Fibroblast of the aortic adventitia (primary cell): ENCODE data around the gene SPECC1. TPM values are rescaled to one million over a fixed set of nuclear protein-coding genes. Genes with fewer than 3 reads are reported as not detected.
"Not testable (repeated sequence)": the region's sequence is repeated elsewhere in the genome, so short reads cannot be mapped to it uniquely, and the experiment has no call there.

Experiments used
- DNase-seq: peaks from one replicate; pipeline ENCODE4 v3.0.0-alpha.2; 2010; ENCODE audit warnings: low read depth
- H3K4me3 ChIP-seq: 2 replicates; pipeline ENCODE4 v1.5.1; 2011; ENCODE audit warnings: low read depth, mild to moderate bottlenecking, control low read depth, low read length, moderate library complexity
- CTCF ChIP-seq: IDR thresholded peaks from 2 replicates; pipeline ENCODE4 v1.5.1; 2011; ENCODE audit warnings: mild to moderate bottlenecking, low read length, control low read depth, inconsistent platforms; ENCODE audit not compliant: insufficient read depth
- total RNA-seq: library from RNA; depleted of rRNA; stranded (reverse); fragments of >200 nt; gene quantifications from 2 replicates; pipeline ENCODE4 v1.2.3, GENCODE V29; 2012; ENCODE audit warnings: low replicate concordance

SPECC1 gene
- total RNA-seq, 1 donor, result 16.8 TPM

GRCh38 chr17:20157001-20157310 lies 147.8 kb downstream of the SPECC1 start:
- DNase-seq, result no peak
- no peak for TF ChIP-seq CTCF
- H3K4me3 ChIP-seq, result peak overlapping the region; percentile 66

- H3K4me3 ChIP-seq, result no peak overlapping the region
- no peak for TF ChIP-seq CTCF
- no peak for DNase-seq
Observed at GRCh38 chr17:20158580-20158979, 149.4 kb downstream of the SPECC1 start.

- no peak for TF ChIP-seq CTCF
- no peak overlapping the region for H3K4me3 ChIP-seq
- DNase-seq, result no peak
Observed at GRCh38 chr17:20159406-20160069, 150.4 kb downstream of the SPECC1 start.

- not testable (repeated sequence) for H3K4me3 ChIP-seq, DNase-seq
Observed at GRCh38 chr17:20165516-20165915, 156.4 kb downstream of the SPECC1 start.

GRCh38 chr17:20170085-20170484 lies 160.9 kb downstream of the SPECC1 start:
- H3K4me3 ChIP-seq, result no peak overlapping the region
- DNase-seq, result no peak
- TF ChIP-seq CTCF, result no peak

- no peak overlapping the region for H3K4me3 ChIP-seq
- TF ChIP-seq CTCF, result no peak
- peak; percentile 30 for DNase-seq
Observed at GRCh38 chr17:20171741-20172365, 162.7 kb downstream of the SPECC1 start.

- no peak for DNase-seq
- TF ChIP-seq CTCF, result no peak
- H3K4me3 ChIP-seq, result no peak overlapping the region
Observed at GRCh38 chr17:20172376-20172775, 163.2 kb downstream of the SPECC1 start.
